Mucosa of descending colon (tissue), 3 donors: ENCODE measurements around the gene UGT2A3. TPM values are rescaled to one million over a fixed set of nuclear protein-coding genes. Genes with fewer than 3 reads are reported as not detected.

Experiments used
- ATAC-seq: fragments of 200-7000 bp; cut with Tn5 transposase; one replicate; pipeline ENCODE4 v1.9.1; 2020; ENCODE audit warnings: mild to moderate bottlenecking, moderate library complexity
- DNase-seq, 3 donors: peaks; one replicate each; pipeline ENCODE4 v3.0.0-alpha.2; 2020
- H3K36me3 ChIP-seq: fragments of 200-600 bp; one replicate; pipeline ENCODE4 v1.8.0; 2021; ENCODE audit warnings: low read depth, mild to moderate bottlenecking
- H3K4me1 ChIP-seq: fragments of 200-600 bp; one replicate; pipeline ENCODE4 v1.8.0; 2021; ENCODE audit warnings: low read depth, mild to moderate bottlenecking
- H3K4me3 ChIP-seq: fragments of 200-600 bp; one replicate; pipeline ENCODE4 v1.8.0; 2021; ENCODE audit warnings: mild to moderate bottlenecking
- H3K9me3 ChIP-seq: fragments of 200-600 bp; one replicate; pipeline ENCODE4 v1.8.0; 2021; ENCODE audit warnings: mild to moderate bottlenecking
- CTCF ChIP-seq: fragments of 200-600 bp; IDR thresholded peaks from one replicate; pipeline ENCODE4 v1.8.0; 2022; ENCODE audit warnings: antibody characterized with exemption, mild to moderate bottlenecking
- intact Hi-C, 2 donors: fragments of 100-400 bp; cut with DNase I in 1 of 2; cut with micrococcal nuclease in 1 of 2; formaldehyde crosslinking; loops; one replicate each; pipeline versions ENCODE4 v1.11.0 to v1.11.1; 2022; cut with DNase I, micrococcal nuclease
- long read RNA-seq, 2 donors: library from polyadenylated mRNA; unstranded; transcript quantifications; one replicate each; pipeline ENCODE4 v2.0.0, GENCODE V29; 2019 to 2021
- total RNA-seq, 3 donors: library from RNA; stranded (reverse); fragmentation: NEBNext Ultra II Directional in 2 of 3; extraction: Animal tissue kit (Norgen Biotek cat#: 25700) in 2 of 3; gene quantifications; one replicate each; pipeline versions ENCODE4 v1.2.1 to v1.2.4, GENCODE V29; 2021 to 2023
- donor health status: DM: no; HTN: no; CAD: no; lungs with moderate emphysema.
- donor health status: DM: no; HTN: no; CAD: no.
- donor health status: DM: no; HTN: yes; CAD: no.

Gene UGT2A3
- 100 to 1,000 TPM in 1 of 3 donors, 10 to 100 TPM in 2; 37.5 to 119 (median 71.9) TPM for total RNA-seq
- long read RNA-seq, donor 1, transcript UGT2A3-201 (6 exons, 2,965 nt), result major isoform, 38 of 41 reads
- long read RNA-seq, donor 1, partial matches to known transcripts, result 1 of 41 reads
- long read RNA-seq, donor 1, other reads (novel, unspliced or antisense), result 2 of 41 reads
- long read RNA-seq, donor 2, transcript UGT2A3-201 (6 exons, 2,965 nt), result major isoform, 29 of 29 reads
- long read RNA-seq, donor 2, partial matches to known transcripts, result 0 of 29 reads
- long read RNA-seq, donor 2, other reads (novel, unspliced or antisense), result 0 of 29 reads

GRCh38 chr4:68951078-68951805 lies at the start of gene UGT2A3:
Gene UGT2A3 (minus strand): TSS chr4:68951804. CDS start chr4:68951760, 44 bp downstream.
- peaks cover 6% of the 10 kb centered on the region for H3K4me1 ChIP-seq
- peak within 1 kb of the TSS; percentile 7 for H3K4me3 ChIP-seq
- H3K9me3 ChIP-seq, result no peaks in the 10 kb centered on the region
- TF ChIP-seq CTCF, result no peak
- ATAC-seq (peak; percentile 85), DNase-seq (peak in 2 of 3 donors; percentile 40 to 70)
- intact Hi-C loops, result no loop called here
- H3K36me3 ChIP-seq, result no peaks in the 10 kb centered on the region

GRCh38 chr4:68997040-68997439 lies 45.4 kb upstream of the UGT2A3 start:
- ATAC-seq (no peak), DNase-seq (no peak)
- intact Hi-C loops, result no loop called here

GRCh38 chr4:68995292-68995691 lies 43.7 kb upstream of the UGT2A3 start:
- intact Hi-C loops, result no loop called here
- Histone ChIP-seq H3K4me3 (no peak overlapping the region), H3K4me1 (no peaks in the 10 kb centered on the region), H3K36me3 (no peaks in the 10 kb centered on the region), H3K9me3 (no peaks in the 10 kb centered on the region)
- no peak for TF ChIP-seq CTCF
- DNase-seq (no peak), ATAC-seq (no peak)

More at GRCh38 chr4:68997040-68997439, 45.4 kb upstream of the UGT2A3 start:
- no peaks in the 10 kb centered on the region for H3K36me3 ChIP-seq
- H3K9me3 ChIP-seq, result no peaks in the 10 kb centered on the region
- no peak overlapping the region for H3K4me3 ChIP-seq
- TF ChIP-seq CTCF, result no peak
- no peaks in the 10 kb centered on the region for H3K4me1 ChIP-seq

GRCh38 chr4:68987007-68987406 lies 35.4 kb upstream of the UGT2A3 start:
- TF ChIP-seq CTCF, result no peak
- DNase-seq, result no peak
- intact Hi-C loops, result no loop called here
- Histone ChIP-seq H3K4me3 (no peak overlapping the region), H3K4me1 (no peaks in the 10 kb centered on the region), H3K9me3 (peaks cover 3% of the 10 kb centered on the region), H3K36me3 (no peaks in the 10 kb centered on the region)
- no peak for ATAC-seq

GRCh38 chr4:68985442-68985841 lies 33.8 kb upstream of the UGT2A3 start:
- Histone ChIP-seq H3K36me3 (no peaks in the 10 kb centered on the region), H3K9me3 (peaks cover 3% of the 10 kb centered on the region), H3K4me1 (no peaks in the 10 kb centered on the region), H3K4me3 (no peak overlapping the region)
- no peak for ATAC-seq
- DNase-seq, result no peak
- intact Hi-C loops, result no loop called here
- no peak for TF ChIP-seq CTCF
